ENCODE results near the gene KCNG1. TPM values are rescaled to one million over a fixed set of nuclear protein-coding genes. Genes with fewer than 3 reads are reported as not detected.

KCNG1 gene
- total RNA-seq, 1 donor from 2014 or later: 78.8 TPM

GRCh38 chr20:50969435-50969834, 53.5 kb downstream of the KCNG1 start:
- Mint-ChIP-seq H3K9me3 (no peaks in the 10 kb centered on the region), H3K27ac (no peak overlapping the region), H3K4me3 (no peak overlapping the region), H3K27me3 (peaks cover 34% of the 10 kb centered on the region), H3K4me1 (ENCODE audit: unreplicated experiment) (peaks cover 13% of the 10 kb centered on the region), H3K36me3 (no peaks in the 10 kb centered on the region)
- TF ChIP-seq CTCF (conservative IDR thresholded peaks at IDR 0.05): no peak
- DNase-seq (ENCODE audit: extremely low spot score, unreplicated experiment): peak; percentile 42

GRCh38 chr20:50968289-50968688, 54.6 kb downstream of the KCNG1 start:
- Mint-ChIP-seq H3K4me3 (no peak overlapping the region), H3K27me3 (peaks cover 34% of the 10 kb centered on the region), H3K36me3 (no peaks in the 10 kb centered on the region), H3K27ac (no peak overlapping the region), H3K4me1 (ENCODE audit: unreplicated experiment) (peaks cover 13% of the 10 kb centered on the region), H3K9me3 (no peaks in the 10 kb centered on the region)
- no peak for TF ChIP-seq CTCF (conservative IDR thresholded peaks at IDR 0.05)
- peak; percentile 31 for DNase-seq (ENCODE audit: extremely low spot score, unreplicated experiment)

- H3K4me3 Mint-ChIP-seq: no peak overlapping the region
- no peaks in the 10 kb centered on the region for H3K36me3 Mint-ChIP-seq
- peaks cover 30% of the 10 kb centered on the region for H3K27me3 Mint-ChIP-seq
- no peaks in the 10 kb centered on the region for H3K9me3 Mint-ChIP-seq
- DNase-seq (ENCODE audit: extremely low spot score, unreplicated experiment): peak; percentile 57
- H3K27ac Mint-ChIP-seq: peak overlapping the region; percentile 11
- TF ChIP-seq CTCF (conservative IDR thresholded peaks at IDR 0.05): no peak
- H3K4me1 Mint-ChIP-seq (ENCODE audit: unreplicated experiment): peaks cover 13% of the 10 kb centered on the region
Measured at GRCh38 chr20:50967586-50967985, 55.3 kb downstream of the KCNG1 start.

GRCh38 chr20:50959543-50960126, 63.3 kb downstream of the KCNG1 start:
- DNase-seq (ENCODE audit: extremely low spot score, unreplicated experiment): no peak
- Mint-ChIP-seq H3K4me1 (ENCODE audit: unreplicated experiment) (peaks cover 20% of the 10 kb centered on the region), H3K27ac (peak overlapping the region; percentile 99), H3K27me3 (peaks cover under 1% of the 10 kb centered on the region), H3K9me3 (no peaks in the 10 kb centered on the region), H3K36me3 (peaks cover 7% of the 10 kb centered on the region), H3K4me3 (peak overlapping the region; percentile 96)
- no peak for TF ChIP-seq CTCF (conservative IDR thresholded peaks at IDR 0.05)

GRCh38 chr20:50958615-50959542, 64.0 kb downstream of the KCNG1 start, which contains the start of gene MOCS3:
TSS of gene MOCS3 (plus strand) at chr20:50958818. CDS start at chr20:50958843, 25 bp downstream.
- no peak for TF ChIP-seq CTCF (conservative IDR thresholded peaks at IDR 0.05)
- peak within 1 kb of the TSS; percentile 99 for H3K27ac Mint-ChIP-seq

More at GRCh38 chr20:50958615-50959542, 64.0 kb downstream of the KCNG1 start, which contains the start of gene MOCS3:
- Mint-ChIP-seq H3K4me1 (ENCODE audit: unreplicated experiment) (peaks cover 20% of the 10 kb centered on the region), H3K4me3 (peak within 1 kb of the TSS; percentile 96), H3K36me3 (peaks cover 7% of the 10 kb centered on the region), H3K27me3 (no peaks in the 10 kb centered on the region), H3K9me3 (no peaks in the 10 kb centered on the region)
- DNase-seq (ENCODE audit: extremely low spot score, unreplicated experiment): peak; percentile 82
